SK-N-SH (cell line): ENCODE results near the gene KCNMB1. TPM values are rescaled to one million over a fixed set of nuclear protein-coding genes. Genes with fewer than 3 reads are reported as not detected.

Experiments used
- CTCF ChIA-PET: fragments of 300-600, 350-600 bp; formaldehyde crosslinking; extraction: SDS; loops from one replicate; lab custom pipeline; 2021; lab: Yijun Ruan, JAX
- POLR2A ChIA-PET: fragments of 350-600 bp; sonication (Branson Sonifier 250); formaldehyde crosslinking; extraction: SDS; loops from one replicate; lab custom pipeline; 2020; ENCODE audit warnings: antibody characterized with exemption, inconsistent platforms; lab: Yijun Ruan, JAX
- DNase-seq: peaks from one replicate; pipeline ENCODE4 v3.0.0; 2012
- H2AFZ ChIP-seq: fragments of 200-600 bp; sonication (generic); 2 replicates; pipeline ENCODE4 v1.8.1; 2016; ENCODE audit warnings: antibody characterized with exemption, mild to moderate bottlenecking, low read depth
- H3F3A ChIP-seq: fragments of 200-600 bp; sonication (generic); replicated peaks from 2 replicates; pipeline ENCODE3; 2016; ENCODE audit warnings: antibody characterized with exemption, mild to moderate bottlenecking; ENCODE audit not compliant: insufficient read depth
- H3K27ac ChIP-seq, 2 experiments: fragments of 200-500 bp in 1 of 2; fragments of 200-600 bp in 1 of 2; sonication (Bioruptor generic) in 1 of 2; sonication (generic), shearing (Covaris generic) in 1 of 2; 2 replicates each; pipeline versions ENCODE4 v1.5.1 to v1.6.1; 2014 to 2016; ENCODE audit warnings: low read depth in 2 of 2, inconsistent platforms in 1 of 2, low read length in 1 of 2, mild to moderate bottlenecking in 1 of 2, mixed read lengths in 1 of 2
- H3K27me3 ChIP-seq: fragments of 200-600 bp; sonication (generic), shearing (Covaris generic); 2 replicates; pipeline ENCODE4 v1.6.1; 2016; ENCODE audit warnings: mixed run types; ENCODE audit not compliant: insufficient read depth
- H3K36me3 ChIP-seq, 2 experiments: fragments of 200-500 bp in 1 of 2; fragments of 200-600 bp in 1 of 2; sonication (Bioruptor generic) in 1 of 2; sonication (generic) in 1 of 2; replicated peaks in 1 of 2; 2 replicates each; pipeline versions ENCODE3 to v1.5.1; 2014 to 2016; ENCODE audit warnings: low read length in 1 of 2, mild to moderate bottlenecking in 1 of 2; ENCODE audit not compliant: insufficient read depth in 2 of 2, control insufficient read depth in 1 of 2
- H3K4me1 ChIP-seq, 2 experiments: fragments of 200-500 bp in 1 of 2; fragments of 200-600 bp in 1 of 2; sonication (Bioruptor generic) in 1 of 2; sonication (generic), shearing (Covaris generic) in 1 of 2; 2 replicates each; pipeline versions ENCODE4 v1.5.1 to v1.6.1; 2014 to 2016; ENCODE audit warnings: low read depth in 1 of 2, low read length in 1 of 2, mixed run types in 1 of 2; ENCODE audit not compliant: insufficient read depth in 2 of 2, control insufficient read depth in 1 of 2
- H3K4me2 ChIP-seq: fragments of 200-600 bp; sonication (generic), shearing (Covaris generic); 2 replicates; pipeline ENCODE4 v1.6.1; 2017; ENCODE audit warnings: mixed run types
- H3K4me3 ChIP-seq, 2 experiments: fragments of 200-500 bp in 1 of 2; fragments of 200-600 bp in 1 of 2; sonication (Bioruptor generic) in 1 of 2; sonication (generic), shearing (Covaris generic) in 1 of 2; 2 replicates each; pipeline versions ENCODE4 v1.5.1 to v1.8.1; 2014 to 2016; ENCODE audit warnings: low read depth in 2 of 2, inconsistent platforms in 1 of 2, low read length in 1 of 2, mild to moderate bottlenecking in 1 of 2, mixed read lengths in 1 of 2, moderate library complexity in 1 of 2
- H3K79me2 ChIP-seq: fragments of 200-600 bp; sonication (generic); 2 replicates; pipeline ENCODE4 v1.8.1; 2017; ENCODE audit warnings: mild to moderate bottlenecking; ENCODE audit not compliant: insufficient read depth
- H3K9ac ChIP-seq: fragments of 200-600 bp; sonication (generic); 2 replicates; pipeline ENCODE4 v1.6.1; 2017; ENCODE audit warnings: mixed run types
- H3K9me2 ChIP-seq: fragments of 200-600 bp; sonication (generic); 2 replicates; pipeline ENCODE4 v1.6.1; 2017; ENCODE audit warnings: mixed run types
- H3K9me3 ChIP-seq: fragments of 200-600 bp; sonication (generic); 2 replicates; pipeline ENCODE4 v1.6.1; 2017; ENCODE audit warnings: mixed run types, mild to moderate bottlenecking, moderate library complexity
- H4K20me1 ChIP-seq: fragments of 200-600 bp; sonication (generic); 2 replicates; pipeline ENCODE4 v1.6.1; 2017; ENCODE audit warnings: mild to moderate bottlenecking, mixed run types; ENCODE audit not compliant: insufficient read depth
- CHD2 ChIP-seq: fragments of 150-350 bp; IDR thresholded peaks from 2 replicates; pipeline ENCODE4 v1.6.1; 2018; ENCODE audit warnings: low read length; ENCODE audit not compliant: partially characterized antibody
- ELF1 ChIP-seq: IDR thresholded peaks from 2 replicates; pipeline ENCODE4 v1.4.0; 2012
- EP300 ChIP-seq, 2 experiments: IDR thresholded peaks; 2 replicates each; pipeline versions ENCODE4 v1.4.0 to v1.6.1; 2012; ENCODE audit warnings: borderline replicate concordance in 1 of 2, low read depth in 1 of 2, low read length in 1 of 2
- GABPA ChIP-seq: IDR thresholded peaks from 2 replicates; pipeline ENCODE4 v1.4.0; 2012; ENCODE audit warnings: low read depth, mild to moderate bottlenecking
- GATA2 ChIP-seq: sonication (generic); formaldehyde crosslinking; IDR thresholded peaks from 2 replicates; pipeline ENCODE4 v1.5.0; 2020; ENCODE audit warnings: mild to moderate bottlenecking, missing genetic modification reagents
- JUND ChIP-seq: IDR thresholded peaks from 2 replicates; pipeline ENCODE4 v1.4.0; 2012
- MXI1 ChIP-seq: IDR thresholded peaks from 2 replicates; pipeline ENCODE4 v1.6.1; 2012; ENCODE audit warnings: mild to moderate bottlenecking, low read depth, low read length, improper control_type of control experiment
- PBX3 ChIP-seq: IDR thresholded peaks from 2 replicates; pipeline ENCODE4; 2012
- RAD21 ChIP-seq: IDR thresholded peaks from 2 replicates; pipeline ENCODE4 v1.6.1; 2012; ENCODE audit warnings: mild to moderate bottlenecking, low read length
- RCOR1 ChIP-seq: fragments of 150-350 bp; IDR thresholded peaks from 2 replicates; pipeline ENCODE4 v1.6.1; 2017; ENCODE audit warnings: antibody characterized with exemption, low read length
- RXRA ChIP-seq: IDR thresholded peaks from 2 replicates; pipeline ENCODE4 v1.4.0; 2012; ENCODE audit warnings: low read depth, mild to moderate bottlenecking, borderline replicate concordance
- SIN3A ChIP-seq: IDR thresholded peaks from 2 replicates; pipeline ENCODE4 v1.6.1; 2012; ENCODE audit warnings: low read depth, mild to moderate bottlenecking, low read length, moderate library complexity, borderline replicate concordance
- YY1 ChIP-seq: IDR thresholded peaks from 2 replicates; pipeline ENCODE4 v1.4.0; 2012; ENCODE audit warnings: low read depth, mild to moderate bottlenecking
- ZBTB33 ChIP-seq: IDR thresholded peaks from 2 replicates; pipeline ENCODE4 v1.4.0; 2012; ENCODE audit warnings: low read depth, borderline replicate concordance
- WGBS: methylation state at CpG from one replicate; pipeline ENCODE4 v1.1.6; 2017; ENCODE audit warnings: low lambda C conversion rate; 5-methylcytosine and 5-hydroxymethylcytosine counted together
- polyA plus RNA-seq, 3 experiments: library from polyadenylated mRNA; depleted of rRNA; stranded (reverse); fragments of >200 nt; gene quantifications; 2 replicates each; pipeline ENCODE4 v1.2.3, GENCODE V29; 2012
- TF ChIP-seq, protein P1 (sequence below): IDR thresholded peaks from 2 replicates; pipeline ENCODE4 v1.6.1; 2012; ENCODE audit warnings: mild to moderate bottlenecking, low read depth, low read length, moderate library complexity
- TF ChIP-seq, protein P2 (sequence below): fragments of 200-600 bp; sonication (generic); IDR thresholded peaks from 2 replicates; pipeline ENCODE4 v1.6.1; 2017; ENCODE audit warnings: antibody characterized with exemption, mild to moderate bottlenecking, moderate library complexity

Gene KCNMB1
- polyA plus RNA-seq, 1 of the 3 experiments (the other 2 are of a cell fraction): not detected

DNA sequence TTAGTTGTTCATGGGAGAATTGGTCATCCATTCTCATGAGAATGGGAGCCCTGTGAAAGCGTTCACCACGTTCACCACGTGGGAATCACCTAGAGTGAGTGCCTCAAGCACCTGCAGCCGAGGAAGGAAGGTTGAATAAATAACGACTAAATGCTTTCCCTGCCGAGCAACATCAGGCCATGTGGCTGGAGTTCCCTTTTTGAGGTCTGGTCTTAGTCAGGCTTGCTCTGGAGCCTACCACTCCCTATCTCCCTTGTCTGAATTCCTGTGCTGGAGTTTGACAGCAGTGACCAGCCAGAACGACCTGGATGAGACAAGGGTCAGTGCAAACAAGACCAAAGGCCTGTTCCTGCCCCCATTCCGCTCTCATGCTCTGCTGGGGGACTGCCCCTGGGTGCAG is 28.5 kb downstream of the KCNMB1 start:
- TF ChIP-seq GATA2 (CRISPR knock-in tag) (no peak), RCOR1 (no peak), JUND (no peak), GABPA (no peak), ZBTB33 (no peak), CHD2 (no peak), RAD21 (no peak)
- TF ChIP-seq, protein P1, sequence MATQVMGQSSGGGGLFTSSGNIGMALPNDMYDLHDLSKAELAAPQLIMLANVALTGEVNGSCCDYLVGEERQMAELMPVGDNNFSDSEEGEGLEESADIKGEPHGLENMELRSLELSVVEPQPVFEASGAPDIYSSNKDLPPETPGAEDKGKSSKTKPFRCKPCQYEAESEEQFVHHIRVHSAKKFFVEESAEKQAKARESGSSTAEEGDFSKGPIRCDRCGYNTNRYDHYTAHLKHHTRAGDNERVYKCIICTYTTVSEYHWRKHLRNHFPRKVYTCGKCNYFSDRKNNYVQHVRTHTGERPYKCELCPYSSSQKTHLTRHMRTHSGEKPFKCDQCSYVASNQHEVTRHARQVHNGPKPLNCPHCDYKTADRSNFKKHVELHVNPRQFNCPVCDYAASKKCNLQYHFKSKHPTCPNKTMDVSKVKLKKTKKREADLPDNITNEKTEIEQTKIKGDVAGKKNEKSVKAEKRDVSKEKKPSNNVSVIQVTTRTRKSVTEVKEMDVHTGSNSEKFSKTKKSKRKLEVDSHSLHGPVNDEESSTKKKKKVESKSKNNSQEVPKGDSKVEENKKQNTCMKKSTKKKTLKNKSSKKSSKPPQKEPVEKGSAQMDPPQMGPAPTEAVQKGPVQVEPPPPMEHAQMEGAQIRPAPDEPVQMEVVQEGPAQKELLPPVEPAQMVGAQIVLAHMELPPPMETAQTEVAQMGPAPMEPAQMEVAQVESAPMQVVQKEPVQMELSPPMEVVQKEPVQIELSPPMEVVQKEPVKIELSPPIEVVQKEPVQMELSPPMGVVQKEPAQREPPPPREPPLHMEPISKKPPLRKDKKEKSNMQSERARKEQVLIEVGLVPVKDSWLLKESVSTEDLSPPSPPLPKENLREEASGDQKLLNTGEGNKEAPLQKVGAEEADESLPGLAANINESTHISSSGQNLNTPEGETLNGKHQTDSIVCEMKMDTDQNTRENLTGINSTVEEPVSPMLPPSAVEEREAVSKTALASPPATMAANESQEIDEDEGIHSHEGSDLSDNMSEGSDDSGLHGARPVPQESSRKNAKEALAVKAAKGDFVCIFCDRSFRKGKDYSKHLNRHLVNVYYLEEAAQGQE: no peak
- TF ChIP-seq, all 33 proteins: peak for 0
- H3K36me3 ChIP-seq: no peaks in the 10 kb centered on the region
- H3K9me3 ChIP-seq: no peaks in the 10 kb centered on the region
- no peaks in the 10 kb centered on the region for H3F3A ChIP-seq
- peaks cover 9% of the 10 kb centered on the region; the same call in 1 of the 2 replicates for H3K27me3 ChIP-seq
- no peak for DNase-seq
- no peak overlapping the region for H3K4me2 ChIP-seq
- no peaks in the 10 kb centered on the region for H3K9me2 ChIP-seq
- 35% methylated on average over 6 of the region's 8 CpGs for WGBS
- no peaks in the 10 kb centered on the region for H4K20me1 ChIP-seq
- no peak overlapping the region for H2AFZ ChIP-seq
- H3K79me2 ChIP-seq: no peaks in the 10 kb centered on the region
- CTCF ChIA-PET: interaction anchor here (1.1 to 1.5 kb wide), 2 partner anchors 137 to 272 kb away, joined by 3 read pairs; no protein-coding TSS in a partner anchor
- no peaks in the 10 kb centered on the region; a peak in 1 of 4 replicates for H3K4me1 ChIP-seq
- POLR2A ChIA-PET: no interaction called here
- H3K27ac ChIP-seq: no peak overlapping the region
- no peak overlapping the region for H3K9ac ChIP-seq
- H3K4me3 ChIP-seq: no peak overlapping the region

DNA sequence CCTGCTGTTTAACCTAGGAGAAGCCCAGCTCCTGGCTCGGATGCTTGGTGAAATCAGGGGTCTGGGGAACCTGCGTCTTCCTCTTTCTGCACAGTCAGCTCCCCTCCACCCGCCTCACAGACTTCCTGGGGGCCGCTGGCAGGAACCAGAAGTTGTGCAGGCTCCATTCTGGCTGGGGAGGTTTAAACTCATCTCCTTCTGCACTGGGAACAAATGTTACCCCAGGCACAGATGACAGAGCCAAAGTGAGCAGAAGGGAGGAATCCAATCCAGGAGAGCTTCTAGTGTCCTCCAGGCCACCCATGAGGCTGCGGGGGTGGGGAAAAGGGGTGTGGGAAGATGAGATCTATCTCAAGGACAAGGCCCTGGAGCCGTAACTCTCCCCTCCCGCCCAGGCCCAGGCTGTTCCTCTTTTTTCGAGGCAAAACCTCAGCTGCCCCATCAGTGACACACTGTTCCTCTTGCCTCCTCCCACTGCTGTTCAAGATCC is 31.2 kb downstream of the KCNMB1 start:
- Histone ChIP-seq H3K4me1 (peaks cover 0 to 16% of the 10 kb centered on the region in 2 experiments; a peak in 1 of 4 replicates), H3K27me3 (peaks cover 33% of the 10 kb centered on the region), H3K36me3 (no peaks in the 10 kb centered on the region), H3K4me2 (no peak overlapping the region), H3K9ac (no peak overlapping the region), H3K9me2 (no peaks in the 10 kb centered on the region), H2AFZ (no peak overlapping the region), H3K4me3 (no peak overlapping the region), H3K27ac (no peak overlapping the region), H3F3A (no peaks in the 10 kb centered on the region), H4K20me1 (no peaks in the 10 kb centered on the region), H3K79me2 (no peaks in the 10 kb centered on the region), H3K9me3 (no peaks in the 10 kb centered on the region)
- 39% methylated on average over 7 of the region's 8 CpGs for WGBS
- TF ChIP-seq GABPA (no peak), EP300 (IDR thresholded peaks at IDR 0.05; ENCODE audit: borderline replicate concordance in 1 of 2, low read depth in 1 of 2, low read length in 1 of 2) (no peak), SIN3A (no peak), RXRA (no peak), YY1 (no peak), MXI1 (no peak), ELF1 (no peak), PBX3 (no peak), CHD2 (no peak)
- TF ChIP-seq, protein P2, sequence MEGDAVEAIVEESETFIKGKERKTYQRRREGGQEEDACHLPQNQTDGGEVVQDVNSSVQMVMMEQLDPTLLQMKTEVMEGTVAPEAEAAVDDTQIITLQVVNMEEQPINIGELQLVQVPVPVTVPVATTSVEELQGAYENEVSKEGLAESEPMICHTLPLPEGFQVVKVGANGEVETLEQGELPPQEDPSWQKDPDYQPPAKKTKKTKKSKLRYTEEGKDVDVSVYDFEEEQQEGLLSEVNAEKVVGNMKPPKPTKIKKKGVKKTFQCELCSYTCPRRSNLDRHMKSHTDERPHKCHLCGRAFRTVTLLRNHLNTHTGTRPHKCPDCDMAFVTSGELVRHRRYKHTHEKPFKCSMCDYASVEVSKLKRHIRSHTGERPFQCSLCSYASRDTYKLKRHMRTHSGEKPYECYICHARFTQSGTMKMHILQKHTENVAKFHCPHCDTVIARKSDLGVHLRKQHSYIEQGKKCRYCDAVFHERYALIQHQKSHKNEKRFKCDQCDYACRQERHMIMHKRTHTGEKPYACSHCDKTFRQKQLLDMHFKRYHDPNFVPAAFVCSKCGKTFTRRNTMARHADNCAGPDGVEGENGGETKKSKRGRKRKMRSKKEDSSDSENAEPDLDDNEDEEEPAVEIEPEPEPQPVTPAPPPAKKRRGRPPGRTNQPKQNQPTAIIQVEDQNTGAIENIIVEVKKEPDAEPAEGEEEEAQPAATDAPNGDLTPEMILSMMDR: no peak
- POLR2A ChIA-PET: no interaction called here
- DNase-seq: no peak
- CTCF ChIA-PET: interaction anchor here (0.9 to 1.3 kb wide), 2 partner anchors 132 kb away, joined by 3 read pairs; no protein-coding TSS in a partner anchor
